Left hindlimb (tissue), 1 donor: Measurements from ENCODE around the gene PPIP5K1.

Experiments used
- DNase-seq: peaks from one replicate; pipeline ENCODE4 v3.0.0-alpha.2; 2018

PPIP5K1 gene

DNA sequence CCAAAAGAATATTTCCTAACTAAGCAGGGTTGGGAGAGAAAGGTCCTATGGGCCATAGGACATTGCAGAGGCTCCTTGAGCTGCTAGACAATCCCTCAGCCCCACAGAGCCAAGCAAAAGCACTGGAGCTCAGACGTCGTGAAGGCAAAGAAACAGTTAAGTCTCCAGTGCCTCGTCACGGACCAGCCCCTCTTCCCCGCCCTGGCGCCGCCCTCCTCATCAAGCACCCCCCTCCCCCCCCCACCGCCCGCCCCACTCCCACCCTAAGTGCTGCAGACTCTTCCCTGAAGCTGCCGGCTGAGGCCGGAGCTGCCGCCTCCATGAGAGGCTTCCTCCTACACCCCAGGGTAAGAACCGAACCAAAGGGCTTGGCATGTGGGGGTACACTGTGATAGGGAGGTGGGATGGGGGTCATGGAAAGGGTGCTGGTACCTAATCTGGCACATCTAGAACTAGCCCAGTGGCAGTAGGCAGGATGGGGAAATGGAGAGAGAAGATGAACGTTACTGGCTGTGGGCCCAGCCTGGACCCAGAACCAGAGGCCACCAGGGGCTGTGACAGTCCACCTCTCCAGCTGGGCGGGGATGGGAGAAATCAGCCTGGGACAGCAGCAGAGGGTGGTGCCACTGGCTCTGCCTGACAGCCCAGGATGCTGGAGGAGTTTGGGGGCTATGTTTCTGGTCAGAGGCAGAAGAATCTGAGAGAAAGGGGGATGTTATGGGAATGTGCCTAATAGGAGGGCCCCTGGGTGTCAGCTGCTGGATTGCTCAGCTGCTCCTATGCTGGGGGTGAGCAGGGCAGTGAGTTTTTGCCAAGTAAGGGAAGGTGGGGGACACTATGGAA lies 72.4 kb downstream of the PPIP5K1 start, which contains the start of gene MAP1A:
Gene MAP1A, plus strand, starts transcription at position 255 of the 843 bp plus-strand sequence. CDS start 3,866 bp downstream, outside the sequence.
- peak; percentile 91 for DNase-seq

- DNase-seq: no peak
Measured at GRCh38 chr15:43516801-43517353, 73.1 kb downstream of the PPIP5K1 start.

DNA sequence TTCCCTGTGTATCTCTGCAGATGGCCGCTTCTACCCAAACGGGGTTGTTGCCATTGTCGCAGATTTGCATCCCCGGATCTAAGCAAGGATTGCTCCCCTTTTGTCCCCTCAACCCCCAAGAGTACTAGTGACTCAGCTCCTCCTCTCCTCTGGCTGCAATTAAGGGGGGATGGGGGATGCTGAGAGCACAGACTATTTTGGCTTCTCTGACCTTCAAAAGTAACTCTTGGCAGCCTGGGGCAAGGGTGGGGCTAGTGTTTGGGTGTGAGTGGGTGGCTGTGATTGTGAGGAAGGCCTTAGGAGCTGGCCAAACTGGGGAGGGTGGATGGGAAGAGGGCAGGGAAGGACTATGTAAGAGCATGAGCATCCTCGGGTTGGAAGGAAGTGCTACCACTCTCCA lies 73.8 kb downstream of the PPIP5K1 start:
- DNase-seq: peak; percentile 56

DNA sequence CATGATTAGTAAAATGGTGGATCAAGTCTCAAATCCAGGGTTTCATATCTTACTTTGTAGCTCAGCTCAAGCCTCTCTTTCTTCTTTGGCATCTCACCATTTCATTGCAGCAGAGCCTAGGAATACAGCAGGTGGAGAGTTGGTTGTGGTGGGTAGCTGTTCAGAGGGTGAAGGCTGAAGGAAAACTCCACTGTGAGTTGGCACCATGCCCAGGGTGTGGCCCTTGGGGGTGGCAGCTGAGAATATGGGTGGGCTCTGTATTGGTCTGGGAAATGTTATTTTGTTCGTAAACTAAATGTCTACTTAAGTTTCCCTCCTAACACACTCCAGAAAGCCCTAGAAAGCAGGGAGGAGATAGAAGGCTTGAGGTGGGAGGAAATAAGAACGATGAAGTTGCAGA lies 74.3 kb downstream of the PPIP5K1 start:
- DNase-seq: no peak

DNA sequence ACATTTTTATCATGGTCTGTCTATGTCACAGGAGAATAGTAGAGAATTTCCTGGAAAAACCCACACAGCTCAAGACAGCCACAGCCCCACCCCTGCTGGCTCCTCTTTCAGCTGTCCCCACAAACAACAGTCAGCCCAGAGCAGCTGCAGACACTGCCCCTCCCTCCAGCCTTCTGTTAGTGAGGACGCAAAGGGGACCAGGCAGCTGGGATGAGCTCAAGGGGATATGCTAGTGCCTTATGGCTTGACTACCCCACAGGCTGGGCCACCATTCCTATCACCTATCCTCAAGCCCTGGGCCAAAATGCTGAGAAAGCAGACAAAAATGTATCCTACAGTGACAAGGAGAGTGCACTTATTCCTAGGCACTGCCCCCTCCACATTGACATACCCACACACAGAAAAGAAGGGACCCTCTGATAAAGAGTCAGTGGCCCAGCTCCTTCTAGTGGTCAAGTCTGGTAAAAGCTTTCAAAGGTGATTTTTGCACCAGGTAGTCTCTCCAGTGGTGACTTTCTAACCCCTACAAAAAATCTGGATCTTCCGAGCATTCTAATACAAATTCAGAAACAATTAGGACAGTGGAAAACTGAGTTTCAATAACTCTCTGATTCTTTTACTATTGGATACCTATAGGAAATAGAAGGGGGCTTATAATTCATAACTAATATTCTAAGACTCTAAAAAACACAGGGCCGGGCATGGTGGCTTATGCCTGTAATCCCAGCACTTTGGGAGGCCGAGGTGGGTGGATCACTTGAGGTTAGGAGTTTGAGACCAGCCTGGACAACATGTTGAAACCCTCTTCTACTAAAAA lies 75.6 kb downstream of the PPIP5K1 start:
- peak; percentile 89 for DNase-seq

DNA sequence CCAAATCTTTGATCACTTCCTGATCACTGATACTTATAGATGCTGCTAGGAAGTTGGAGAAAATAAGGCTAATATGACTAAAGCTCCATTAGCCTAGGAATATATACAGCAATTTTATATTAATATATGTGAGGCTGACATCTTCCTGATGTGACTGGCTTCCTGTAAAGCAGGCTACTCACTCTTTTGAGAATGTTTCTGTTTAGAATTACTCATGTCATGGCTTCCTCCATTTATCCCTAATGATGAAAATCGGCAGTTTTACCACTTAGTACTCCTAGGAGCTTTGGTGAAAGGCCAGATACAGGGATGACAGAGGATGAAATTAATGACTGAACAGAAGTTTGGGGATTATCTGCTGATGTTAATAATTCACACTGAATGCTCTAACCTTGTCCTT lies 76.5 kb downstream of the PPIP5K1 start:
- DNase-seq: no peak

DNA sequence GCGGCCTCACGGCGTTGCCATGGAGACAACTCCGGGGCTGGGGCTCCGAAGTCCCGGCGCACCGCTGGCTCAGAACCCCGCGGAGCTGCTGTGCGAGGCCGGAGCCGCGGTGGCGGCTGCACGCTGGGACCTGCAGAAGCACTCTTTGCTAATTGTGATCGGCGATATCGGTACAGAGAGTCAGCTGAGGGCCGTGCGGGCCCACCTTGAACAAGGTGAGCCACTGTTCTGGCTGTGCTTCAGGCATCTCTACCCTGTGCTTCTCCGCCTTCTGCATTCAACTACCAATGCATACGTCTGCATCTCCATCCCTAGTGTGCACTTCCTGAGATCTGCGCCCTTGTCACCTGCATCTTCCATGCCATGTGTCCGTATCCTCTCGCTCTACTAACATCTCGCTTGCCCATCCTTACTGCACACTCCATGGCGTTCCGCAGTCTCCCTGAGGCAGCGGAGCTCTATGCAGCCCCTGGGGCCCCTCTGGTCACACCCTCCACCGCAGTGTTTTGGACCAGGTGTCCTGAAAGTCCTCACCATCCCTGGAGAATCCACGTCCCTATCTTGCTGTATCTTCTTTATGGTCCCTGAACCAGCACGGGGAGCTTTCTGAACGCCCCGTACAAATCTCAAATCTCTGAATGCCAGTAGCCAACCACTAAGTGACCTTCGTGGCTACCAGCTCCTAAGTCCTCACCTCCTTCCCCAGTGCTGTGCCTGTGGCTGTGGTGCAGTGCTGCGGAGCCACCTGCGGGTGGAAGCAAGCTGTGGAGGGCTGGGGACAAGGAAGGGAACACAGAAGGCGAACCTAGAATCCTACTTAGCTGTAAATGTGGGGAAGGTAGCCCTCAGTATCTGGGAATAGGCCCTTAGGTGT lies 78.8 kb downstream of the PPIP5K1 start:
- DNase-seq: no peak

GRCh38 chr15:43510200-43511011 lies 79.6 kb downstream of the PPIP5K1 start:
- peak; percentile 99 for DNase-seq

GRCh38 chr15:43509660-43510199 lies 80.3 kb downstream of the PPIP5K1 start:
- no peak for DNase-seq

DNA sequence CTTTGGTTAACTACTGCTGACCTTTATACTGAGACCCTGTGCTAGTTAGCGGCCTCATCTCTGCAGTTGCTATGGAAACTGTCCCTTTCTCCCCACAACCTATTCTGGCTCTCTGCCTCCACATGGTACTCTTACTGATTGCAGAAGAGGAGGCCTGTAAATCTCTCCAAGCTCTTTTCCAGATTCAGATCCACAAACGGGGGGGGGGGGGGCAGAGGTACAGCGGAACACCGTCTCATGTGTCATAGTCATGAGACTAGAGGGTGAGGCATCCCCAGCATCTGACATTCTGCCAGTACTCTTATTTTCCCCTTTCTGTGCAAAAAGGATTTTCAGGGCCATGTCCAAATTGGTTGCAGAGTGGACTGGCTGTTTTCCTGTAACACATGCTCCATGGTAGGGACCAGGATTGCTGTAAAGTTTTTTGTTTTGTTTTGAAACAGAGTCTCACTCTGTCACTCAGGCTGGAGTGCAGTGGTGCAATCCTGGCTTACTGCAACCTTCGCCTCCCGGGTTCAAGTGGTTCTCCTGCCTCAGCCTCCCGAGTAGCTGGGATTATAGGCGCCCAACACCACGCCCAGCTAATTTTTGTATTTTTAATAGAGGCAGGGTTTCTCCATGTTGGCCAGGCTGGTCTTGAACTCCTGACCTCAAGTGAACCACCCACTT lies 80.9 kb downstream of the PPIP5K1 start:
- DNase-seq: no peak

GRCh38 chr15:43508421-43508820 lies 81.6 kb downstream of the PPIP5K1 start:
- no peak for DNase-seq

GRCh38 chr15:43505738-43506137 lies 84.3 kb downstream of the PPIP5K1 start:
- DNase-seq: peak; percentile 58

- DNase-seq: no peak
Measured at GRCh38 chr15:43499635-43500034, 90.4 kb downstream of the PPIP5K1 start.

DNA sequence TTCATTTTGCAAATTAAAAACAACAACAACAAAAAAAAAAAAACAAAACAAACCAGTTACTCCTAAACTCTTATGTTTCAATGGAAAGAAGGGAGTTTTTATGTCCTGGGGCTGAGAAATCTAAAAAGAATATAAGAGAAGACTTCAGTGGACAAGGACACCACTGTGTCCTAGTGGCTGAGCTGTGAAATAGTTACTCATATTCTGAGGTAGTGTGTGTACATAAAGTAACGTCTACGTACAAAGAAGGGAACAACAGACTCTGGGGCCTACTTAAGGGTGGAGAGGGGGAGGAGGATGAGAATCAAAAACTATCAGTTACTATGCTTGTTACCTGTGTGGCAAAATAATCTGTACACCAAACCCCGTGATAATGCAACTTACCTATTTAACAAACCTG lies 91.0 kb downstream of the PPIP5K1 start:
- no peak for DNase-seq

DNA sequence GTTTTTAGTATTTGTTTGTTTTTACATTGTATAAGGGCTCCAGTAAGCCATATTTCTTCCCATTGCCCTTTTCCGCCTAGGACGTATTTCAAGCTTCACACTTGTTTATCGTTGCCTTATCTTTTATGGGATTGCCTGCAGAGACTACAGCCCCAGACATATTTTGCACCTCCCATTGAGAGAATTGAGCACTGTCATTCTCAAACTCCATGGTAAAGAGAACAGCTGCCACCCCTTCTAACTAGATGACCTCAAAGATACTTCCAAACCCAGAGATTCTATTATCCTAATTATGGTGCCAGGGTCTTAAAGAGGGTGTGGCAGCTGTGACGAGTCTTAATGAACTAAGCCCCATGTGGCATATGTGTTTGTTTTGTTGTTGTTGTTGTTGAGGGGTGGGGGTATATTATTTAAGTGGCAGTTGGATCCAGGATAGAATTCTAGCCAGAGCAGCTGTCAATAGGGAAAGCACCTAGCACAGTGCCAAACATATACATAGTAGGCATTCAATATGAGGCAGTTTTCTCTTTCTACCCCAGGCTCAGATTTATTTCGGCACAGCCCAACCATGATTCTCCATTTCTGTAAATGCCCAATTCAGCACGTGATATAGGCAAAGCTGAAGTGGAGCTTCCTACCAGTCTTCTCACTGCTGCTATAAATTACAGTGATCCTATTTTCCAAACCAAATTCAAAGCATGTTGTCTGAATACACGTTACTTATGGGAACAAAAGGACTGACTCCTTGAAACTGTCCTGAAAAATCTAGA lies 96.1 kb downstream of the PPIP5K1 start:
- no peak for DNase-seq

- peak; percentile 97 for DNase-seq
Measured at GRCh38 chr15:43492673-43493601, 97.1 kb downstream of the PPIP5K1 start, which contains the start of gene TP53BP1. Gene TP53BP1, minus strand, starts transcription at chr15:43493156. Its CDS starts 113 bp downstream, at chr15:43493043.

DNA sequence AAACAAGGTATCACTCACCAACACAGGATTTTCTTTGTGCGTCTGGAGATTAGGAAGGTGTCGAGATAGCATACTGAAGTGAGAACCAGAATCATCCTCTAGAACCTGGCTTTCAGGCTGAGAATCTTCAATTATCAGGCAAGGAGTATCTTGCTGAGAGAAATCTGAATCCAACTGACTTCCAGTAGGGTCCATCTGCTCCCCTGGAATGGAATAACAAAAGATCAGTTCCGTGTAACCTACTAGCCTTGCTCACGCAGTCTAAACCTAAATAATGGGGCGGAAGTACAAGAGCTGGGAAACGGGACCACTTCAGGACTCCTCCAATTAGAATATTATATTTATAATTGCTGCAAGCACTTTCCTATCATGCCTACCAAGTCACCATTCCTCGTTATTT lies 97.7 kb downstream of the PPIP5K1 start:
- DNase-seq: no peak

- no peak for DNase-seq
Measured at GRCh38 chr15:43489191-43489590, 100.8 kb downstream of the PPIP5K1 start.

GRCh38 chr15:43488790-43489189 lies 101.2 kb downstream of the PPIP5K1 start:
- no peak for DNase-seq
